A549 (cell line): ENCODE results near the gene PPP6R3. TPM values are rescaled to one million over a fixed set of nuclear protein-coding genes. Genes with fewer than 3 reads are reported as not detected.

ENCODE experiments used
- ATAC-seq, 2 experiments: fragments of 200-7000 bp in 1 of 2; fragments of >200 bp in 1 of 2; cut with Nextera tagmentation in 1 of 2; cut with Tn5 transposase in 1 of 2; 3 replicates each; pipeline versions ENCODE4 v1.8.0 to v1.9.1; 2018 to 2020; ENCODE audit warnings: mild to moderate bottlenecking in 1 of 2, moderate library complexity in 1 of 2
- CTCF ChIA-PET: fragments of 300-600 bp; sonication (Branson Sonifier 250); formaldehyde crosslinking; extraction: SDS; loops from one replicate; lab custom pipeline; 2021; ENCODE audit warnings: antibody characterized with exemption, inconsistent platforms; lab: Yijun Ruan, JAX
- POLR2A ChIA-PET: fragments of 350-600 bp; formaldehyde crosslinking; extraction: SDS; loops from one replicate; lab custom pipeline; 2021; ENCODE audit warnings: antibody characterized with exemption, inconsistent platforms; lab: Yijun Ruan, JAX
- DNase-seq, 2 experiments: peaks; one replicate each; pipeline versions ENCODE4 v3.0.0 to v3.0.0-alpha.2; 2011 to 2016; ENCODE audit warnings: low read depth in 1 of 2, low spot score in 1 of 2
- FAIRE-seq: peaks from 2 replicates; lab custom pipeline; 2011; peaks lifted over from hg19 to GRCh38; lab: Jason Lieb, UNC
- H3K27ac ChIP-seq, 2 experiments: fragments of >200 bp; sonication (Bioruptor Twin); formaldehyde crosslinking; 3 replicates each; pipeline ENCODE4 v1.5.1; 2016 to 2017
- H3K4me1 ChIP-seq: fragments of >200 bp; sonication (Bioruptor Twin); formaldehyde crosslinking; 3 replicates; pipeline ENCODE4 v1.6.1; 2016
- H3K4me2 ChIP-seq: fragments of >200 bp; sonication (Bioruptor Twin); formaldehyde crosslinking; 3 replicates; pipeline ENCODE4 v1.6.1; 2016
- H3K4me3 ChIP-seq: fragments of >200 bp; sonication (Bioruptor Twin); formaldehyde crosslinking; 3 replicates; pipeline ENCODE4 v1.5.1; 2016
- H3K9me3 ChIP-seq: fragments of >200 bp; sonication (Bioruptor Twin); formaldehyde crosslinking; 3 replicates; pipeline ENCODE4 v1.6.1; 2016
- BHLHE40 ChIP-seq: IDR thresholded peaks from 2 replicates; pipeline ENCODE4 v1.6.1; 2012; ENCODE audit warnings: low read depth, low read length, inconsistent platforms
- CEBPB ChIP-seq, 2 experiments: fragments of >200 bp in 1 of 2; sonication (Bioruptor Twin) in 1 of 2; formaldehyde crosslinking in 1 of 2; IDR thresholded peaks; 2 replicates each; pipeline ENCODE4 v1.6.1; 2012 to 2016
- CHD2 ChIP-seq: fragments of 150-350 bp; IDR thresholded peaks from 2 replicates; pipeline ENCODE4 v1.6.1; 2014; ENCODE audit warnings: low read length; ENCODE audit not compliant: partially characterized antibody
- ELK1 ChIP-seq: fragments of 150-350 bp; IDR thresholded peaks from 2 replicates; pipeline ENCODE4 v1.6.1; 2014; ENCODE audit warnings: low read depth, mild to moderate bottlenecking, low read length
- EP300 ChIP-seq, 2 experiments: fragments of >200 bp; sonication (Bioruptor Twin); formaldehyde crosslinking; IDR thresholded peaks; 2 replicates in 1 of 2; 3 replicates in 1 of 2; pipeline ENCODE4 v1.6.1; 2016 to 2017
- ESRRA ChIP-seq: fragments of 150-350 bp; IDR thresholded peaks from 2 replicates; pipeline ENCODE4 v1.6.1; 2014; ENCODE audit warnings: mild to moderate bottlenecking, low read length, borderline replicate concordance
- FOSB ChIP-seq: fragments of 250-450 bp; sonication (Bioruptor Pico); IDR thresholded peaks from 2 replicates; pipeline ENCODE4 v1.5.0; 2020; ENCODE audit warnings: mild to moderate bottlenecking, moderate library complexity
- GATA3 ChIP-seq: IDR thresholded peaks from 2 replicates; pipeline ENCODE4 v1.6.1; 2012; ENCODE audit warnings: borderline replicate concordance
- HES2 ChIP-seq: fragments of >200 bp; sonication (Bioruptor Twin); formaldehyde crosslinking; IDR thresholded peaks from 2 replicates; pipeline ENCODE4 v1.6.1; 2016
- HEYL ChIP-seq: fragments of 250-450 bp; sonication (Bioruptor Pico); IDR thresholded peaks from 2 replicates; pipeline ENCODE4 v1.8.0; 2021; ENCODE audit warnings: mild to moderate bottlenecking, moderate library complexity
- HOXB5 ChIP-seq: fragments of 250-450 bp; sonication (Bioruptor Pico); IDR thresholded peaks from 2 replicates; pipeline ENCODE4 v1.5.0; 2020; ENCODE audit warnings: mild to moderate bottlenecking, moderate library complexity
- JUNB ChIP-seq: fragments of >200 bp; sonication (Bioruptor Twin); formaldehyde crosslinking; IDR thresholded peaks from 2 replicates; pipeline ENCODE4 v1.6.1; 2016
- MAX ChIP-seq: IDR thresholded peaks from 2 replicates; pipeline ENCODE4 v1.6.1; 2012
- NFE2L2 ChIP-seq: fragments of 150-350 bp; conservative IDR thresholded peaks from 2 replicates; pipeline ENCODE4 v1.6.1; 2014; ENCODE audit warnings: low read length
- PBX3 ChIP-seq: IDR thresholded peaks from 2 replicates; pipeline ENCODE4 v1.6.1; 2012
- POLR2AphosphoS2 ChIP-seq: conservative IDR thresholded peaks from 2 replicates; pipeline ENCODE4 v1.6.1; 2012; ENCODE audit warnings: low read length, improper control_type of control experiment, inconsistent platforms
- RARB ChIP-seq: fragments of 250-450 bp; sonication (Bioruptor Pico); IDR thresholded peaks from 2 replicates; pipeline ENCODE4 v1.8.0; 2021; ENCODE audit warnings: mild to moderate bottlenecking, moderate library complexity
- REST ChIP-seq: fragments of 200-600 bp; sonication (generic); IDR thresholded peaks from 2 replicates; pipeline ENCODE4 v1.6.1; 2016; ENCODE audit warnings: antibody characterized with exemption, mild to moderate bottlenecking, moderate library complexity
- RNF2 ChIP-seq: fragments of 200-600 bp; sonication (generic); IDR thresholded peaks from 2 replicates; pipeline ENCODE4 v1.6.1; 2016; ENCODE audit warnings: low read depth, mild to moderate bottlenecking, antibody characterized with exemption, moderate library complexity, borderline replicate concordance
- SREBF2 ChIP-seq: fragments of 450-650 bp; IDR thresholded peaks from 2 replicates; pipeline ENCODE4 v1.6.1; 2014; ENCODE audit warnings: mild to moderate bottlenecking, moderate library complexity
- TFCP2L1 ChIP-seq: fragments of 250-450 bp; sonication (Bioruptor Pico); IDR thresholded peaks from 2 replicates; pipeline ENCODE4 v1.5.0; 2021; ENCODE audit warnings: mild to moderate bottlenecking
- ZC3H11A ChIP-seq: fragments of 450-650 bp; IDR thresholded peaks from 2 replicates; pipeline ENCODE4 v1.6.1; 2014; ENCODE audit warnings: antibody characterized with exemption, mild to moderate bottlenecking
- WGBS: methylation state at CpG from one replicate; pipeline ENCODE4 v1.1.6; 2017; ENCODE audit errors: missing lambda C conversion rate; 5-methylcytosine and 5-hydroxymethylcytosine counted together
- polyA plus RNA-seq, 4 experiments: library from polyadenylated mRNA; depleted of rRNA in 3 of 4; stranded (reverse); fragments of >200 nt; fragmentation: RNase III in 1 of 4; extraction: RNeasy Plus Mini Kit Qiagen cat#74134 plus additional on column Dnase treatment in 1 of 4; gene quantifications; 2 replicates in 3 of 4; 3 replicates in 1 of 4; pipeline ENCODE4 v1.2.3, GENCODE V29; 2011 to 2017

PPP6R3 gene
- polyA plus RNA-seq, 2 of the 4 experiments (the other 2 are of a cell fraction), result 69.7 to 114 TPM

- ATAC-seq (no peak), DNase-seq (no peak), FAIRE-seq (no peak)
- peak overlapping the region; percentile 86 for H3K4me3 ChIP-seq
- H3K4me2 ChIP-seq, result peak overlapping the region; percentile 99
- POLR2A ChIA-PET, result no interaction called here
- peak overlapping the region; percentile 93 to 96 for H3K27ac ChIP-seq
- CTCF ChIA-PET, result interaction anchor here (1.3 kb wide), 1 partner anchor 12 kb away, joined by 4 read pairs; no protein-coding TSS in a partner anchor
- TF ChIP-seq TFCP2L1 (CRISPR knock-in tag) (0 out of 2 replicates have a peak, but pooled peaks have one; percentile 7), ZC3H11A (no peak)
- H3K4me1 ChIP-seq, result peaks cover 28% of the 10 kb centered on the region
- 3% methylated on average over 12 of the region's 12 CpGs for WGBS
- no peaks in the 10 kb centered on the region for H3K9me3 ChIP-seq
These were observed 994 bp downstream of the PPP6R3 start for GRCh38 chr11:68461575-68461917.

- POLR2A ChIA-PET, result no interaction called here
- H3K9me3 ChIP-seq, result no peaks in the 10 kb centered on the region
- no peak overlapping the region for H3K4me3 ChIP-seq
- CTCF ChIA-PET, result no interaction called here
- DNase-seq (no peak), ATAC-seq (no peak), FAIRE-seq (no peak)
- TF ChIP-seq SREBF2 (no peak), ESRRA (no peak), CHD2 (no peak), REST (no peak), HES2 (no peak), CEBPB (IDR thresholded peaks at IDR 0.05) (no peak), NFE2L2 (no peak), FOSB (CRISPR knock-in tag) (no peak), HOXB5 (CRISPR knock-in tag) (no peak), JUNB (no peak), MAX (no peak), RNF2 (no peak), BHLHE40 (no peak), PBX3 (no peak), EP300 (IDR thresholded peaks at IDR 0.05) (no peak), GATA3 (no peak), HEYL (CRISPR knock-in tag) (no peak), RARB (CRISPR knock-in tag) (no peak), ELK1 (no peak), POLR2AphosphoS2 (no peak)
- H3K4me2 ChIP-seq, result peak overlapping the region; percentile 99; the same call in 2 of the 3 replicates
- WGBS, result 89% methylated on average over 1 of the region's 1 CpG
- H3K27ac ChIP-seq, result no peak overlapping the region
- H3K4me1 ChIP-seq, result peaks cover 42% of the 10 kb centered on the region
These were observed 3.2 kb downstream of the PPP6R3 start for GRCh38 chr11:68463714-68464113.
